Activated gamma-delta T cell treated with anti-CD3 and anti-CD28 coated beads, Interleukin-2, amount 50 U/mL, for 16 hours (primary cell): ENCODE measurements around the gene BLOC1S2.
"Not testable (repeated sequence)": the region's sequence is repeated elsewhere in the genome, so short reads cannot be mapped to it uniquely, and the experiment has no call there.

Source experiments
- DNase-seq: peaks from one replicate; pipeline ENCODE4 v3.0.0-alpha.2; 2020; ENCODE audit warnings: low read depth

BLOC1S2 gene

DNA sequence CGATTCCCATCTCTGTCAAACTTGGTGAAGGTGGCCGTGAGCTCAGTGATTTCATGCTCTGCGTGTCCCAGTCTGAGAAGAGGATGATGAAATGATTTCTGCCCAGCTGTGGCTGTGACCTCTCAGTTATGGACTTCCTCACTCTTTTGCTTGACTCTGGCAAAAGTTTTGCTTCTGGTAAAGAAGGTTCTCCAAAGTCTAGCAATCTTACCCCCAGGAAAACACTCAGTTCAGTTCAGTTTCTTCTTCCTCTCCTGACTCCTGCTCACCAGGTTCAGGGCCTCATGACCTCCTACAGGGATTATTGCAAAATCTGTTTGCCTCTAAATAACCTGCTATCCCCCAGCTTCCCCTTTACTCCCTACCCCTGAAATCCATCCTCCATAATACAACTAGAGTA lies 4.9 kb upstream of the BLOC1S2 start:
- no peak for DNase-seq

- DNase-seq: no peak
Observed at GRCh38 chr10:100289641-100290040, 3.2 kb upstream of the BLOC1S2 start.

GRCh38 chr10:100288196-100288595 lies 1.7 kb upstream of the BLOC1S2 start:
- no peak for DNase-seq

DNA sequence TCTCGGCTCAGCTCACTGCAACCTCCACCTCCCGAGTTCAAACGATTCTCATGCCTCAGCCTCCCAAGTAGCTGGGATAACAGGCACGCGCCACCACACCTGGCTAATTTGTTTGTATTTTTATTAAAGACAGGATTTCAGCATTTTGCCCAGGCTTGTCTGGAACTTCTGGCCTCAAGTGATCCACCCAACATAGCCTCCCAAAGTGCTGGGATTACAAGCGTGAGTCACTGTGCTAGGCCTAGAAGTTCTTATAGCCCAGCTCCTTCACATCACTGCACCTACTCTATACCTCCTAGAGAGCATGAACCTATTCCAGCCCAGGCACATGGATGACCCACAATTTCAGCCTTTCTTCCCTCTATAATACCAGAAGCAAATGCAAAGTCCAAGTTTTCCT lies 1.3 kb upstream of the BLOC1S2 start:
- no peak for DNase-seq

GRCh38 chr10:100285326-100285725 lies 1.2 kb downstream of the BLOC1S2 start:
- not testable (repeated sequence) for DNase-seq

DNA sequence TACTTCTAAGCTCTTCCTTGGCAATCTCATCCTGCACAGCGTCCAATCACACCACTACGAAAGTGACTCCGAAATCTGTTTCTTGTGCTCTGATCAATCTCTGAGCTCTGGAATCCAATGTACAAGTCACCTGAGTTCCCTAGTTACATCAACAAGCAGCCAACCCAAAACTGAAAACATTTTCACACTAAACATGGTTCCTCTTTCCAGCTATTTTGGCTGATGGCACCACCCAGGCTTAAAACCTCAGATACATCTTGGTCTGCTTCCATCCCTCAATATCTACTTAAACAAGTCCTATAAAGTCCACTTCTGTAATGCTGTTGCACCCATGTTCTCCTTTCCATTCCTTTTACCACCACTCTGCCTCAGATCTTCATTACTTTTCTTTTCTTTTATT lies 3.6 kb downstream of the BLOC1S2 start:
- no peak for DNase-seq

DNA sequence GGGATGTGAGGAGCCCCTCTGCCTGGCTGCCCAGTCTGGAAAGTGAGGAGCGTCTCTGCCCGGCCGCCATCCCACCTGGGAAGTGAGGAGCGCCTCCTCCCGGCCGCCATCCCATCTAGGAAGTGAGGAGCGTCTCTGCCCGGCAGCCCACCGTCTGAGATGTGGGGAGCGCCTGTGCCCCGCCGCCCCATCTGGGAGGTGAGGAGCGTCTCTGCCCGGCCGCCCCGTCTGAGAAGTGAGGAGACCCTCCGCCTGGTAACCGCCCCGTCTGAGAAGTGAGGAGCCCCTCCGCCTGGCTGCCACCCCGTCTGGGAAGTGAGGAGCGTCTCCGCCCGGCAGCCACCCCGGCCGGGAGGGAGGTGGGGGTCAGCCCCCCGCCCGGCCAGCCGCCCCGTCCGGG lies 9.5 kb downstream of the BLOC1S2 start:
- not testable (repeated sequence) for DNase-seq

- DNase-seq: peak; percentile 36
Observed at GRCh38 chr10:100267239-100268104, 19.0 kb downstream of the BLOC1S2 start, which contains the start of gene CWF19L1. TSS of gene CWF19L1 (minus strand) at chr10:100267638. CDS start at chr10:100267593, 45 bp downstream.

GRCh38 chr10:100265821-100266485 lies 20.5 kb downstream of the BLOC1S2 start:
- DNase-seq: no peak

DNA sequence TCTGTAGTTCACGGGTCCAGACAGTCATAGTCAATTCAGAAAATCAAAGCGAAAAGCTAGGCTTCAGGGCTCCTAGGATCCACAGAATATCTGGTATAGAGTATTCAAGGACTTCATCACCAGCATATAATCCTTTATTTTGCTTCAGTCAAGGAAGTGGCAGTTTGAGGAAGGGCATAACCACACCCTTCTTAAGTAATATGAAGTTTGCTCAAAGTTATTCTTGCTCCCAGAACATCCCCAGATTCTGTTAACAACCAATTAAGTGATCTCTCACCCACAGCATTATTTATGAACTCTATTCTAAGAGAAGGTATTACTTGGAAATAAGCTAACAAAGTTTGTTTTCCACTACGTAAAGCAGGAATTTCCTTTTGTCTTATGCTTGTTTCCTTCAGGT lies 32.3 kb downstream of the BLOC1S2 start:
- DNase-seq: no peak

- DNase-seq: no peak
Observed at GRCh38 chr10:100253041-100253440, 33.4 kb downstream of the BLOC1S2 start.

GRCh38 chr10:100248820-100249219 lies 37.7 kb downstream of the BLOC1S2 start:
- no peak for DNase-seq

- DNase-seq: no peak
Observed at GRCh38 chr10:100245484-100246220, 40.8 kb downstream of the BLOC1S2 start.

GRCh38 chr10:100239851-100240250 lies 46.6 kb downstream of the BLOC1S2 start:
- no peak for DNase-seq

- no peak for DNase-seq
Observed at GRCh38 chr10:100238429-100238828, 48.1 kb downstream of the BLOC1S2 start.

DNA sequence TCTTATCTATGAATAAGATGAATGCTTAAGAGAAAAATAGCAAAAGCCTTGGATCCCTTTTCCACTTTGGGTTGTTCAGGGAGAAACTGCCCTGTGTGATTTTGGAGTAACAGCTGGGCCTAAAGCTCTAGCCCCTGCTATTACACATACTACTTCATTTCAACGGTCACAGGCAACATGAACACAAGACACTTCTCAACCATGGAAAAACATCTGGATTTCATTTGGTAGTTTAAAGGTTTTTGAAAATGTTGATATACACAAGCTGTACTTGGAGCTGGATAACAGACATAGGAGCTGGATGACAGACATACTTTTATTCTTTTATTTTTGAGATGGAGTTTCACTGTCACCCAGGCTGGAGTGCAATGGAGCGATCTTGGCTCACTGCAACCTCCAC lies 54.4 kb downstream of the BLOC1S2 start:
- no peak for DNase-seq

- no peak for DNase-seq
Observed at GRCh38 chr10:100229819-100230422, 56.6 kb downstream of the BLOC1S2 start.

GRCh38 chr10:100223879-100224278 lies 62.6 kb downstream of the BLOC1S2 start:
- DNase-seq: no peak
